IPS-18c (cell line): ENCODE measurements around the gene MAP2K3.

Experiments used
- H3K4me3 ChIP-seq: 2 replicates; pipeline ENCODE4 v1.7.0; 2013; ENCODE audit warnings: low read depth, mild to moderate bottlenecking, low read length, moderate library complexity; ENCODE audit not compliant: insufficient read depth
- H3K9me3 ChIP-seq: one replicate; pipeline ENCODE4 v1.6.1; 2013; ENCODE audit warnings: mild to moderate bottlenecking, low read length, moderate library complexity; ENCODE audit not compliant: control insufficient read depth, insufficient read depth

The MAP2K3 gene

GRCh38 chr17:21362331-21362931, 77.9 kb downstream of the MAP2K3 start:
- Histone ChIP-seq H3K4me3 (no peak overlapping the region), H3K9me3 (no peaks in the 10 kb centered on the region)

DNA sequence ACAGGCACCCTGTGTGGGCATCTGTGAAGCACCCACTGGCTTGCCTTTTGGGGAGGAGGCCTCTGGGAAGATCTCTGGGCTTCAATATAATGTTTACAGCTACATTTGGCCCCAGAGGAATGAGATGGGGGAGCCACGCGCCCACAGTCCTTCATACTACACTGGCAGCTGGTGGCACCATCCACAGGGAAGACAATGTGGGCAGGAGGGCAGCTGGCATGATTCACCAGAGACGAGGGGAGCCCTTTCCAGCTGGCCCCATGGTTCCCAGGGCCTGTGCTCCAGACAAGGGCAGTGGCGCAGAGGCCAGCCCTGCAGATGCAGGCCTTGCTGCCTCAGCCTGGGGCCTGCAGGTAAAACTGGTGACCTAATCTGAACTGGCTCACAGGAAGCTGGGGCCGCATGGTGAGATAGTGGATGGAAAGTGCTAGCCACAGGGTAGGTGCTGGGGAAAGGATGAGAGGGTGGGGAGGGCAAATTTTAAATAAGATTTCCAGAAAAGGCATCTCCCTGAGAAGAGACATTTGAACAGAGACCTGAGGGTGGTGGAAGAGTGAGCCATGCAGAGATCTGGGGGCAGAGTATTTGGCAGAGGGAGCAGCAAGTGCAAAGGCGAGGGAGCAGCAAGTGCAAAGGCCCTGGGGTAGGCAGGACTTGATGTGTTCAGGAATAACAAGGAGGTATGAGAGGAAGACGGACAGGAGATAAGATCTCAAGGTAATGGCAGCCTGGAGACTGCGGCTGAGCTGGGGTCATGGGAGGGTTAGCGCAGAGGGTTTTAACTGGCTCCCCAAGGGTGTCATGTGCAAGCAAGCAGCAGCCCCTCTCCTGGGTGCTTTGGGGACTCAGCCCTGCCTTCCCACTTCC, 79.5 kb downstream of the MAP2K3 start:
- no peaks in the 10 kb centered on the region for H3K9me3 ChIP-seq
- no peak overlapping the region for H3K4me3 ChIP-seq
